Bronchial epithelial cell (primary cell): ENCODE data around the gene FAM9B. TPM values are rescaled to one million over a fixed set of nuclear protein-coding genes. Genes with fewer than 3 reads are reported as not detected.

Experiments
- DNase-seq: peaks from one replicate; pipeline ENCODE4 v3.0.0-alpha.2; 2010; ENCODE audit warnings: low read depth
- FAIRE-seq: peaks from 2 replicates; lab custom pipeline; 2011; peaks lifted over from hg19 to GRCh38; lab: Jason Lieb, UNC
- H3K27me3 ChIP-seq: 2 replicates; pipeline ENCODE4 v1.5.1; 2011; ENCODE audit warnings: low read length; ENCODE audit not compliant: control insufficient read depth, insufficient read depth
- H3K36me3 ChIP-seq: 2 replicates; pipeline ENCODE4 v1.5.1; 2011; ENCODE audit warnings: low read length; ENCODE audit not compliant: control insufficient read depth, insufficient read depth
- H3K4me3 ChIP-seq: 2 replicates; pipeline ENCODE4 v1.5.1; 2011; ENCODE audit warnings: mild to moderate bottlenecking, low read depth, low read length, control low read depth
- CTCF ChIP-seq: IDR thresholded peaks from 2 replicates; pipeline ENCODE4 v1.5.1; 2011; ENCODE audit warnings: mild to moderate bottlenecking, moderate library complexity, low read length, control low read depth, inconsistent platforms; ENCODE audit not compliant: insufficient read depth, severe bottlenecking
- total RNA-seq: library from RNA; depleted of rRNA; stranded (reverse); fragments of >200 nt; gene quantifications from 2 replicates; pipeline ENCODE4 v1.2.1, GENCODE V29; 2014

Gene FAM9B
- total RNA-seq, 1 donor from 2014 or later, result not detected

GRCh38 chrX:9003041-9003440 lies 30.9 kb downstream of the FAM9B start:
- Histone ChIP-seq H3K36me3 (no peaks in the 10 kb centered on the region), H3K4me3 (no peak overlapping the region), H3K27me3 (no peaks in the 10 kb centered on the region)
- DNase-seq (no peak), FAIRE-seq (no peak)
- no peak for TF ChIP-seq CTCF

GRCh38 chrX:8988446-8988845 lies 45.5 kb downstream of the FAM9B start:
- H3K4me3 ChIP-seq, result no peak overlapping the region
- H3K27me3 ChIP-seq, result no peaks in the 10 kb centered on the region
- no peak for TF ChIP-seq CTCF
- DNase-seq (peak; percentile 87), FAIRE-seq (peak; percentile 92)
- H3K36me3 ChIP-seq, result no peaks in the 10 kb centered on the region

- no peak for DNase-seq
- no peaks in the 10 kb centered on the region for H3K36me3 ChIP-seq
- H3K4me3 ChIP-seq, result no peak overlapping the region
- H3K27me3 ChIP-seq, result no peaks in the 10 kb centered on the region
- no peak for TF ChIP-seq CTCF
- FAIRE-seq, result peak; percentile 55
Observed at GRCh38 chrX:8987672-8988250, 46.2 kb downstream of the FAM9B start.

GRCh38 chrX:8984231-8984630 lies 49.7 kb downstream of the FAM9B start:
- Histone ChIP-seq H3K36me3 (no peaks in the 10 kb centered on the region), H3K4me3 (no peak overlapping the region), H3K27me3 (peaks cover 1% of the 10 kb centered on the region)
- TF ChIP-seq CTCF, result no peak
- FAIRE-seq, result no peak
- DNase-seq, result no peak

- no peak for TF ChIP-seq CTCF
- Histone ChIP-seq H3K4me3 (no peak overlapping the region), H3K27me3 (peaks cover 1% of the 10 kb centered on the region), H3K36me3 (no peaks in the 10 kb centered on the region)
- DNase-seq (no peak), FAIRE-seq (no peak)
Observed at GRCh38 chrX:8981723-8982122, 52.2 kb downstream of the FAM9B start.

GRCh38 chrX:8980756-8981155 lies 53.2 kb downstream of the FAM9B start:
- H3K4me3 ChIP-seq, result no peak overlapping the region
- TF ChIP-seq CTCF, result no peak
- peaks cover 1% of the 10 kb centered on the region for H3K27me3 ChIP-seq
- no peak for FAIRE-seq
- DNase-seq, result no peak
- no peaks in the 10 kb centered on the region for H3K36me3 ChIP-seq
